Stimulated activated CD8-positive, alpha-beta memory T cell treated with anti-CD3 and anti-CD28 coated beads, Interleukin-4, amount 100 ng/mL, for 1 hour (primary cell): Measurements from ENCODE around the gene COL5A1.
"Not testable (repeated sequence)": the region's sequence is repeated elsewhere in the genome, so short reads cannot be mapped to it uniquely, and the experiment has no call there.

ENCODE experiments used
- DNase-seq, 2 donors: peaks; one replicate each; pipeline ENCODE4 v3.0.0-alpha.2; 2020; ENCODE audit warnings: low read depth in 2 of 2, low spot score in 1 of 2

The COL5A1 gene

GRCh38 chr9:134638502-134639090 is 3.0 kb upstream of the COL5A1 start:
- DNase-seq = no peak

- DNase-seq = no peak
Observed at GRCh38 chr9:134639994-134640393, 1.6 kb upstream of the COL5A1 start.

- DNase-seq = no peak
Observed at GRCh38 chr9:134640506-134641172, 964 bp upstream of the COL5A1 start.

GRCh38 chr9:134641990-134642384 is 384 bp downstream of the COL5A1 start:
- DNase-seq = no peak

GRCh38 chr9:134642385-134643181 is 980 bp downstream of the COL5A1 start:
- DNase-seq = no peak

GRCh38 chr9:134643222-134643671 is 1.6 kb downstream of the COL5A1 start:
- no peak for DNase-seq

GRCh38 chr9:134644401-134644724 is 2.8 kb downstream of the COL5A1 start:
- DNase-seq = not testable (repeated sequence)

- DNase-seq = no peak
Observed at GRCh38 chr9:134644725-134645606, 3.4 kb downstream of the COL5A1 start.

GRCh38 chr9:134645607-134646365 is 4.2 kb downstream of the COL5A1 start:
- DNase-seq = no peak

- DNase-seq = no peak
Observed at GRCh38 chr9:134647359-134648080, 5.9 kb downstream of the COL5A1 start.

GRCh38 chr9:134648701-134649530 is 7.3 kb downstream of the COL5A1 start:
- no peak for DNase-seq

- no peak for DNase-seq
Observed at GRCh38 chr9:134650431-134651190, 9.0 kb downstream of the COL5A1 start.

- no peak for DNase-seq
Observed at GRCh38 chr9:134651226-134651905, 9.8 kb downstream of the COL5A1 start.

- DNase-seq = no peak
Observed at GRCh38 chr9:134652291-134653225, 11.0 kb downstream of the COL5A1 start.

GRCh38 chr9:134653259-134654009 is 11.8 kb downstream of the COL5A1 start:
- no peak for DNase-seq

GRCh38 chr9:134655101-134655500 is 13.5 kb downstream of the COL5A1 start:
- DNase-seq = no peak
